Dendritic cell treated with granulocyte-macrophage colony-stimulating factor and Interleukin-4, amounts not matched to agents 40 ng/mL and 50 ng/mL, for 4 days (primary cell): ENCODE results near the gene XRN1.

ENCODE experiments used
- H3K27ac Mint-ChIP-seq: one replicate; pipeline ENCODE4 v1.8.0; 2022; ENCODE audit warnings: mild to moderate bottlenecking, mixed read lengths
- H3K27me3 Mint-ChIP-seq: one replicate; pipeline ENCODE4 v1.8.0; 2022; ENCODE audit warnings: mild to moderate bottlenecking, mixed read lengths
- H3K36me3 Mint-ChIP-seq: one replicate; pipeline ENCODE4 v1.8.0; 2022; ENCODE audit warnings: low read depth, mixed read lengths
- H3K4me1 Mint-ChIP-seq: one replicate; pipeline ENCODE4 v1.8.0; 2022; ENCODE audit warnings: low read depth, mixed read lengths
- H3K4me3 Mint-ChIP-seq: one replicate; pipeline ENCODE4 v1.8.0; 2022; ENCODE audit warnings: mild to moderate bottlenecking, moderate library complexity, mixed read lengths
- H3K9me3 Mint-ChIP-seq: one replicate; pipeline ENCODE4 v1.8.0; 2022; ENCODE audit warnings: mixed read lengths
- intact Hi-C: fragments of 100-400 bp; cut with micrococcal nuclease; formaldehyde crosslinking; loops from one replicate; pipeline ENCODE4 v1.15.0; 2022

The XRN1 gene

GRCh38 chr3:142281474-142281873 is 166.4 kb downstream of the XRN1 start:
- H3K4me3 Mint-ChIP-seq = no peak overlapping the region
- no peaks in the 10 kb centered on the region for H3K36me3 Mint-ChIP-seq
- no peaks in the 10 kb centered on the region for H3K9me3 Mint-ChIP-seq
- H3K27ac Mint-ChIP-seq = no peak overlapping the region
- H3K4me1 Mint-ChIP-seq = peaks cover 20% of the 10 kb centered on the region
- intact Hi-C loops = loop anchor here (2.0 kb wide), 1 partner anchor 101 kb away; no protein-coding TSS in a partner anchor
- H3K27me3 Mint-ChIP-seq = no peaks in the 10 kb centered on the region

GRCh38 chr3:142279965-142280590 is 167.8 kb downstream of the XRN1 start:
- H3K36me3 Mint-ChIP-seq = no peaks in the 10 kb centered on the region
- H3K4me3 Mint-ChIP-seq = no peak overlapping the region
- H3K27ac Mint-ChIP-seq = no peak overlapping the region
- no peaks in the 10 kb centered on the region for H3K9me3 Mint-ChIP-seq
- H3K4me1 Mint-ChIP-seq = peaks cover 33% of the 10 kb centered on the region
- H3K27me3 Mint-ChIP-seq = no peaks in the 10 kb centered on the region
- intact Hi-C loops = loop anchor here (1.0 to 2.0 kb wide), 3 partner anchors 99 to 318 kb away; no protein-coding TSS in a partner anchor

- intact Hi-C loops = no loop called here
- Mint-ChIP-seq H3K27me3 (no peaks in the 10 kb centered on the region), H3K4me1 (peaks cover 35% of the 10 kb centered on the region), H3K27ac (no peak overlapping the region), H3K4me3 (no peak overlapping the region), H3K9me3 (no peaks in the 10 kb centered on the region), H3K36me3 (no peaks in the 10 kb centered on the region)
These were observed 169.4 kb downstream of the XRN1 start for GRCh38 chr3:142278451-142278850.

GRCh38 chr3:142276781-142277180 is 171.1 kb downstream of the XRN1 start:
- H3K4me3 Mint-ChIP-seq = no peak overlapping the region
- H3K4me1 Mint-ChIP-seq = peaks cover 35% of the 10 kb centered on the region
- H3K9me3 Mint-ChIP-seq = no peaks in the 10 kb centered on the region
- no peaks in the 10 kb centered on the region for H3K36me3 Mint-ChIP-seq
- H3K27me3 Mint-ChIP-seq = no peaks in the 10 kb centered on the region
- intact Hi-C loops = no loop called here
- no peak overlapping the region for H3K27ac Mint-ChIP-seq

GRCh38 chr3:142275856-142276255 is 172.0 kb downstream of the XRN1 start:
- no peaks in the 10 kb centered on the region for H3K27me3 Mint-ChIP-seq
- intact Hi-C loops = no loop called here
- H3K4me1 Mint-ChIP-seq = peaks cover 34% of the 10 kb centered on the region
- peak overlapping the region; percentile 2 for H3K27ac Mint-ChIP-seq
- no peaks in the 10 kb centered on the region for H3K36me3 Mint-ChIP-seq
- H3K9me3 Mint-ChIP-seq = no peaks in the 10 kb centered on the region
- H3K4me3 Mint-ChIP-seq = no peak overlapping the region

GRCh38 chr3:142274908-142275307 is 172.9 kb downstream of the XRN1 start:
- H3K36me3 Mint-ChIP-seq = no peaks in the 10 kb centered on the region
- H3K4me3 Mint-ChIP-seq = no peak overlapping the region
- no peak overlapping the region for H3K27ac Mint-ChIP-seq
- H3K4me1 Mint-ChIP-seq = peaks cover 40% of the 10 kb centered on the region
- intact Hi-C loops = loop anchor here (5.0 kb wide), 1 partner anchor 53 kb away; no protein-coding TSS in a partner anchor
- H3K9me3 Mint-ChIP-seq = no peaks in the 10 kb centered on the region
- H3K27me3 Mint-ChIP-seq = no peaks in the 10 kb centered on the region

- H3K27ac Mint-ChIP-seq = no peak overlapping the region
- H3K9me3 Mint-ChIP-seq = no peaks in the 10 kb centered on the region
- intact Hi-C loops = loop anchor here (5.0 kb wide), 1 partner anchor 51 kb away; no protein-coding TSS in a partner anchor
- H3K4me1 Mint-ChIP-seq = peaks cover 40% of the 10 kb centered on the region
- H3K27me3 Mint-ChIP-seq = no peaks in the 10 kb centered on the region
- H3K36me3 Mint-ChIP-seq = no peaks in the 10 kb centered on the region
- H3K4me3 Mint-ChIP-seq = no peak overlapping the region
These were observed 174.3 kb downstream of the XRN1 start for GRCh38 chr3:142273501-142273900.

- H3K27me3 Mint-ChIP-seq = no peaks in the 10 kb centered on the region
- H3K4me3 Mint-ChIP-seq = no peak overlapping the region
- intact Hi-C loops = loop anchor here (5.0 kb wide), 1 partner anchor 50 kb away; no protein-coding TSS in a partner anchor
- H3K4me1 Mint-ChIP-seq = peaks cover 35% of the 10 kb centered on the region
- H3K27ac Mint-ChIP-seq = no peak overlapping the region
- no peaks in the 10 kb centered on the region for H3K36me3 Mint-ChIP-seq
- no peaks in the 10 kb centered on the region for H3K9me3 Mint-ChIP-seq
These were observed 175.5 kb downstream of the XRN1 start for GRCh38 chr3:142272200-142272891.

- Mint-ChIP-seq H3K36me3 (no peaks in the 10 kb centered on the region), H3K27me3 (no peaks in the 10 kb centered on the region), H3K4me3 (no peak overlapping the region), H3K27ac (no peak overlapping the region), H3K9me3 (no peaks in the 10 kb centered on the region), H3K4me1 (peaks cover 17% of the 10 kb centered on the region)
- intact Hi-C loops = loop anchor here (5.0 kb wide), 1 partner anchor 48 kb away; no protein-coding TSS in a partner anchor
These were observed 177.4 kb downstream of the XRN1 start for GRCh38 chr3:142270407-142270806.

GRCh38 chr3:142269767-142270166 is 178.1 kb downstream of the XRN1 start:
- no peak overlapping the region for H3K27ac Mint-ChIP-seq
- no peaks in the 10 kb centered on the region for H3K9me3 Mint-ChIP-seq
- H3K27me3 Mint-ChIP-seq = no peaks in the 10 kb centered on the region
- no peaks in the 10 kb centered on the region for H3K36me3 Mint-ChIP-seq
- intact Hi-C loops = loop anchor here (5.0 kb wide), 1 partner anchor 47 kb away; no protein-coding TSS in a partner anchor
- H3K4me3 Mint-ChIP-seq = no peak overlapping the region
- peaks cover 12% of the 10 kb centered on the region for H3K4me1 Mint-ChIP-seq

GRCh38 chr3:142268426-142268825 is 179.4 kb downstream of the XRN1 start:
- H3K27ac Mint-ChIP-seq = no peak overlapping the region
- no peaks in the 10 kb centered on the region for H3K27me3 Mint-ChIP-seq
- H3K4me1 Mint-ChIP-seq = peaks cover 12% of the 10 kb centered on the region
- intact Hi-C loops = no loop called here
- no peaks in the 10 kb centered on the region for H3K36me3 Mint-ChIP-seq
- no peak overlapping the region for H3K4me3 Mint-ChIP-seq
- H3K9me3 Mint-ChIP-seq = no peaks in the 10 kb centered on the region

- Mint-ChIP-seq H3K4me1 (peaks cover 20% of the 10 kb centered on the region), H3K27ac (no peak overlapping the region), H3K9me3 (no peaks in the 10 kb centered on the region)
These were observed 180.6 kb downstream of the XRN1 start for GRCh38 chr3:142267269-142267668.

GRCh38 chr3:142263112-142263511 is 184.7 kb downstream of the XRN1 start:
- Mint-ChIP-seq H3K27me3 (no peaks in the 10 kb centered on the region), H3K36me3 (no peaks in the 10 kb centered on the region), H3K9me3 (no peaks in the 10 kb centered on the region), H3K4me1 (peaks cover 8% of the 10 kb centered on the region), H3K27ac (no peak overlapping the region), H3K4me3 (no peak overlapping the region)
- intact Hi-C loops = no loop called here

More at GRCh38 chr3:142267269-142267668, 180.6 kb downstream of the XRN1 start:
- intact Hi-C loops = no loop called here
- Mint-ChIP-seq H3K4me3 (no peak overlapping the region), H3K27me3 (no peaks in the 10 kb centered on the region), H3K36me3 (no peaks in the 10 kb centered on the region)

GRCh38 chr3:142259359-142259758 is 188.5 kb downstream of the XRN1 start:
- intact Hi-C loops = no loop called here
- no peaks in the 10 kb centered on the region for H3K27me3 Mint-ChIP-seq
- H3K27ac Mint-ChIP-seq = no peak overlapping the region
- peaks cover 13% of the 10 kb centered on the region for H3K9me3 Mint-ChIP-seq
- no peaks in the 10 kb centered on the region for H3K36me3 Mint-ChIP-seq
- H3K4me1 Mint-ChIP-seq = peaks cover 8% of the 10 kb centered on the region
- H3K4me3 Mint-ChIP-seq = no peak overlapping the region
